22Rv1 (cell line): ENCODE measurements around the gene SERINC3.

Source experiments
- H3K27ac ChIP-seq: fragments of 450-650 bp; 2 replicates; pipeline ENCODE4 v1.5.1; 2017
- CTCF ChIP-seq: fragments of 450-650 bp; IDR thresholded peaks from 2 replicates; pipeline ENCODE4 v1.5.1; 2017; ENCODE audit warnings: mild to moderate bottlenecking
- ZFX ChIP-seq: fragments of 450-650 bp; IDR thresholded peaks from 2 replicates; pipeline ENCODE4 v1.6.1; 2017; ENCODE audit warnings: antibody characterized with exemption, borderline replicate concordance

SERINC3 gene

GRCh38 chr20:44467289-44467883 is 54.5 kb downstream of the SERINC3 start:
- TF ChIP-seq CTCF (no peak), ZFX (no peak)

GRCh38 chr20:44465001-44465560 is 56.8 kb downstream of the SERINC3 start:
- no peak overlapping the region for H3K27ac ChIP-seq
- no peak for TF ChIP-seq CTCF
- no peak for TF ChIP-seq ZFX

More at GRCh38 chr20:44467289-44467883, 54.5 kb downstream of the SERINC3 start:
- H3K27ac ChIP-seq = no peak overlapping the region

- no peak overlapping the region for H3K27ac ChIP-seq
- TF ChIP-seq ZFX (no peak), CTCF (no peak)
These were observed 57.4 kb downstream of the SERINC3 start for GRCh38 chr20:44464514-44464913.

- H3K27ac ChIP-seq = no peak overlapping the region
- TF ChIP-seq CTCF (no peak), ZFX (no peak)
These were observed 58.4 kb downstream of the SERINC3 start for GRCh38 chr20:44463466-44463865.

- TF ChIP-seq CTCF = no peak
- no peak for TF ChIP-seq ZFX
- H3K27ac ChIP-seq = no peak overlapping the region
These were observed 60.1 kb downstream of the SERINC3 start for GRCh38 chr20:44461803-44462174.

- peak; percentile 42 for TF ChIP-seq CTCF
- TF ChIP-seq ZFX = no peak
- H3K27ac ChIP-seq = no peak overlapping the region
These were observed 60.6 kb downstream of the SERINC3 start for GRCh38 chr20:44461142-44461802.

GRCh38 chr20:44460795-44461141 is 61.1 kb downstream of the SERINC3 start:
- TF ChIP-seq CTCF (peak; percentile 73), ZFX (no peak)
- no peak overlapping the region for H3K27ac ChIP-seq
